LNCaP clone FGC (cell line): ENCODE results near the gene TRAK1.
"Not testable (repeated sequence)": the region's sequence is repeated elsewhere in the genome, so short reads cannot be mapped to it uniquely, and the experiment has no call there.

Experiments
- DNase-seq: peaks from one replicate; pipeline ENCODE4 v3.0.0-alpha.2; 2011; ENCODE audit warnings: low read depth
- H3K4me3 ChIP-seq: 2 replicates; pipeline ENCODE4 v1.5.1; 2011; ENCODE audit warnings: mild to moderate bottlenecking, low read depth, low read length, control low read depth
- CTCF ChIP-seq: IDR thresholded peaks from 2 replicates; pipeline ENCODE4 v1.5.1; 2012; ENCODE audit warnings: mild to moderate bottlenecking; ENCODE audit not compliant: control insufficient read depth, insufficient read depth; ENCODE audit errors: extremely low read depth

TRAK1 gene

DNA sequence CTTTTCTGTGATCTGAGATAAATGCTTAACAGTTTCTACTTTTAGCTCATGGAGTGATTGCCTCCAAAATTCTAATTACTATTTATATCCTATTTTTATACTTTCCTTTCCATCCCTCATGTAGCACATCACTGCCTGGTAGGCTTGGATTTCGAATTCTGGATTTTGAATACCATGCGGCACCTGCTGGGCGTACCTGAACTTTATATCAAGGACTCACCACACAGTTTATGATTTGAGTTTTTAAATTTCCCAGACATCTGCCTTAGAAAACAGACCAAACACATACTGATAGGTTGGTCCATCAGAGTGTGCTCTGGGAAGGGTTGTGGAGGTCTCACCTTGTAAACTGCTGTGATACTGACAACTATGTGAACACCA is 6.4 kb downstream of the TRAK1 start:
- no peak overlapping the region for H3K4me3 ChIP-seq
- no peak for DNase-seq
- no peak for TF ChIP-seq CTCF

DNA sequence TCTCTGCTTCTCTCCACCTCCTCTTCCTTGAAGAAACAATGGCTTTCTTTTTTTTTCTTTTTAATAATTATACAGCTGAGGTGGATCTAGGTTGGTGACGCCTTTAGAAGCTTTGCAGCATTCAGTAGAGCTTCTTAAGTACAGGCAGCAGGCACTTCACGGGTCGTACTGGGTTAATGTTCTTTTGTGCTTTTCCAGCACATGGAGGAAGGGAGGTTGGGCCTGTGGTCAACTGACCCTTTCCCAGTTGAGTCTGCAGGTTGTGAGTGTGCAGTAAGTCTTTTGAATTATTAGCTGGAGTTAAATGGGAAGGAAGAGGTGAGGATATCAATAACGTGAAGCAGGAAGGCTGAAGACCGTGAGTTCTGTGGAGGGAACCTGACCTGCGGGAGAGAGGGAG is 7.0 kb downstream of the TRAK1 start:
- TF ChIP-seq CTCF: no peak
- no peak overlapping the region for H3K4me3 ChIP-seq
- DNase-seq: no peak

DNA sequence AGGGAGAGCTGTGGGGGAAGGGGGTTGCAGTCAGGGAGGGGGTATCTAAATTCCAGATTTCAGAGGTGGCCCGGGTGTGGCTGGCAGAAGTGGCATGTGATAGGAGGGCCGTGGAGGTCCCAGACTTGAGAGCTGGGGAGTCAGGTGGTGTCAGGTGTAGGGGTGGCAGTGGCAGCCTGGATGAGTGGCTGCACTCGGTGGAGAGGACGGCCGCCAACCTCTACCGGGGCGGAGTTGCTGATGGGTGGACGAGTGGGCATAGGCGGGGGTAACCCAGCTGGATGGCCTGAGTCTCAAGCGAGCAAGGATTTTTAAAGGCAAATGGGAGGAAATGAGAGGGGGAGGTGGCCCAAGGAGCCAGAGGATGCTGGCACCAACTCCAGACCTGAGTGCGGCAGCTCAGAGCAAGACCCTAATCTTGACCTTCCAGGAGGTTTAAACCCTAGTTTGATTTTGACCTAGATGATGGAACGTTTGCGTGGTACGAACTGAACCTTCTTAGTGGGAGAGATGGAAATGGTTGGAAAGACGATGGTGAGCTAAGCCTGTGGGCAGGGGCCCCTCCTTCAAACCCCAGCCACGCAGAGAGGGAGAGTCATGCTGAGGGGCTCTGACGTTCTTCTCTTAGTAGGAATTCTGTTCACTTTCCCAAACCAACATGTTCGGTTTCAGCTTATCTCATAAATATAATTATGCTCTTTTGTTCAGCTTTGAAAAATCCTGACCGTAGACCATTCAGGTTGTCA is 8.0 kb downstream of the TRAK1 start:
- TF ChIP-seq CTCF: no peak
- H3K4me3 ChIP-seq: no peak overlapping the region
- no peak for DNase-seq

DNA sequence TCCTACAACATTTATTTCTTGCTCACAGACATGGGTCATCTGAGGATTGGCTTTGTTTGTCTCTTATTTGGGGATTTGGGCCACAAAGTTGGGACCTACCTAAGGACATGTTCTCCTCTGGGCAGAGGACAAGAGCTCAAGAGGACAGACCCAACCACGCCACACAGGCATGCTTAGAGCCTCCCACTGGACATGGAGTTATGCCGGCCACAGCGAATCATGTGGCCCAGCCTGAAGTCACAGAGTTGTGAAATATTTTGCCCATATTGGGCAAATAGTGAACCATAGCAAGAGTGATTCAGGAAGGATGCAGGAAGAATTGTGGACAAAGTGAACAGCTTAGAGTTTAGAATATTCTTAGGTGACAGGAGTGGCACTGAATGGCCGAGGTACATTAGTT is 9.9 kb downstream of the TRAK1 start:
- no peak for DNase-seq

DNA sequence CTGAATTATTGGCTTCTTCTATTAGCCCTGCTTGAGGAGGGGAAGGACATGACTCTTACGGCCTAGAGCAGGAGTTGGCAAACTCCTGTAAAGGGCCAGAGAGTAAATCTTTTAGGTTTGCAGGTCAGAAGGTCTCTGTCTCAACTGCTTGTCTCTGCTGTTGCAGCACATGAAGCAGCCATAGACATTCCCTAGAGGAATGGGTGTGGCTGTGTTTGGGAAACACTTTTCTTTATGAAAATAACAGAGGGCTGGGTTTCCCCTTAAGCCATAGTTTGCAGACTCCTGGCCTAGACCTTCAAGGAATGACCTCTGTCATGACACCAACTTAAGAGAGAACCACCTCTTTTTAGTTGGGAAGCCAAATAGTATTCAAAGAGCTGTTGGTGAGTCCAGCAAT is 10.3 kb downstream of the TRAK1 start:
- TF ChIP-seq CTCF: no peak
- H3K4me3 ChIP-seq: no peak overlapping the region
- DNase-seq: no peak

More for the DNA sequence above, 9.9 kb downstream of the TRAK1 start:
- no peak overlapping the region for H3K4me3 ChIP-seq
- no peak for TF ChIP-seq CTCF

- no peak for DNase-seq
- no peak overlapping the region for H3K4me3 ChIP-seq
- no peak for TF ChIP-seq CTCF
Measured at GRCh38 chr3:42102571-42102970, 11.4 kb downstream of the TRAK1 start.

- not testable (repeated sequence) for H3K4me3 ChIP-seq
Measured at GRCh38 chr3:42103921-42104665, 12.9 kb downstream of the TRAK1 start.

DNA sequence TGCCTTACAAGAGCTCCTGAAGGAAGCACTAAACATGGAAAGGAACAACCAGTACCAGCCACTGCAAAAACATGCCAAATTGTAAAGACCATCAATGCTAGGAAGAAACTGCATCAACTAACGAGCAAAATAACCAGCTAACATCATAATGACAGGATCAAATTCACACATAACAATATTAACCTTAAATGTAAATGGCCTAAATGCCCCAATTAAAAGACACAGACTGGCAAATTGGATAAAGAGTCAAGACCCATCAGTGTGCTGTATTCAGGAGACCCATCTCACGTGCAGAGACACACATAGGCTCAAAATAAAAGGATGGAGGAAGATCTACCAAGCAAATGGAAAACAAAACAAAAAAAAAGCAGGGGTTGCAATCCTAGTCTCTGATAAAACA is 14.8 kb downstream of the TRAK1 start:
- not testable (repeated sequence) for DNase-seq

More at GRCh38 chr3:42103921-42104665, 12.9 kb downstream of the TRAK1 start:
- not testable (repeated sequence) for DNase-seq

More for the DNA sequence above, 14.8 kb downstream of the TRAK1 start:
- not testable (repeated sequence) for H3K4me3 ChIP-seq
